GM19099 (cell line): Measurements from ENCODE around the gene NF1.

Experiments
- POLR2A ChIP-seq: IDR thresholded peaks from 3 replicates; pipeline ENCODE4 v1.6.1; 2011; ENCODE audit warnings: low read depth; ENCODE audit not compliant: insufficient read length; ENCODE audit errors: extremely low read depth

NF1 gene

GRCh38 chr17:31211352-31212012, 116.7 kb downstream of the NF1 start:
- TF ChIP-seq POLR2A = no peak

- no peak for TF ChIP-seq POLR2A
Observed at GRCh38 chr17:31216031-31216751, 121.4 kb downstream of the NF1 start.

- no peak for TF ChIP-seq POLR2A
Observed at GRCh38 chr17:31224366-31224765, 129.6 kb downstream of the NF1 start.

GRCh38 chr17:31225831-31226230, 131.1 kb downstream of the NF1 start:
- TF ChIP-seq POLR2A = no peak

GRCh38 chr17:31226373-31226772, 131.6 kb downstream of the NF1 start:
- no peak for TF ChIP-seq POLR2A

GRCh38 chr17:31226950-31227349, 132.2 kb downstream of the NF1 start:
- no peak for TF ChIP-seq POLR2A

- no peak for TF ChIP-seq POLR2A
Observed at GRCh38 chr17:31231852-31232251, 137.1 kb downstream of the NF1 start.

GRCh38 chr17:31235110-31235509, 140.3 kb downstream of the NF1 start:
- no peak for TF ChIP-seq POLR2A

GRCh38 chr17:31236137-31236536, 141.4 kb downstream of the NF1 start:
- TF ChIP-seq POLR2A = no peak

GRCh38 chr17:31236712-31237111, 141.9 kb downstream of the NF1 start:
- no peak for TF ChIP-seq POLR2A

GRCh38 chr17:31241116-31241515, 146.3 kb downstream of the NF1 start:
- no peak for TF ChIP-seq POLR2A

- no peak for TF ChIP-seq POLR2A
Observed at GRCh38 chr17:31248986-31249834, 154.4 kb downstream of the NF1 start.

GRCh38 chr17:31249835-31250141, 155.0 kb downstream of the NF1 start:
- TF ChIP-seq POLR2A = no peak

- no peak for TF ChIP-seq POLR2A
Observed at GRCh38 chr17:31250229-31250628, 155.5 kb downstream of the NF1 start.

GRCh38 chr17:31251105-31251969, 156.6 kb downstream of the NF1 start:
- no peak for TF ChIP-seq POLR2A
